ENCODE data around the gene SPEF1. TPM values are rescaled to one million over a fixed set of nuclear protein-coding genes. Genes with fewer than 3 reads are reported as not detected.

Gene SPEF1
- total and polyA plus RNA-seq, 10 of the 15 experiments (the other 5 are each of a cell fraction or from before 2014, with no cell fraction given), result 0.12 TPM; not detected in 9

DNA sequence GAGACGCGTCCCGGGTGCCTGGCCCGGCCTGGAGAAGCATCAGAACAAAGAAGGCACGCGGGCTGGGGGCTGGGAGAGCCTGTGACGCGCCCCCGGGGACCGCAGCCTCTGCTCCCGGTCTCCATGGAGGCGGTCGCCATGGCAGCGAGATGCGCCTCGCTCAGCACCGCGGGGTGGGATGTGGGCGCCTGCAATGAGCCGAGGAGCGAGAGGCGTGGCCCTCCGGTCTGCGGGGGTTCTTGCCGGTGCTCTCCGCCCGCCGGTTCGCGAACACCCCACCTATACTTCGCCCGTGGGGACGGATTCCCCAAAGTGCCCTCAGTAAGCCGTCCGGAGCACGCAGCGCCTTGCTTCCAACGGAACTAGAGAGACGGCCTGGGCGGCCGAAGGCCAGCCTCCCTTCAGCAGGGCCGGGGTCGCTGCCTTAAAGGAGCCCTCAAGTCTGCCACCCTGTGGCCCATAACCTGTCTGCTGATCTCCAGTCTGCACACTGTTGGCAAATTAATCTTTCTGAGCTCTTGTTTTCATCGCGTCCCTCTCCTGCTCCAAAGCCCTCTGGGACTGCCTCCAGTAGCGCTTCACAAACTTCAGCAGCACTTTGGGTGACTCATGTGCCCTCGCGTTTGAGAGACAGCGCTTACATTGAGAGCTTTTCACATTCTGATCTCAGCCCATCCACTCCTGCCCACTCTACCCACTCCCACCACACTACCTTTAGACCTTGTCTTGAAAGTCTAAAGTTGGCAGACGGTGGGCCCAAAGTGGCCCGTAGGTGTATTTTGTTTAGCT, 12.7 kb downstream of the SPEF1 start (continued):
- TF ChIP-seq, protein P1, sequence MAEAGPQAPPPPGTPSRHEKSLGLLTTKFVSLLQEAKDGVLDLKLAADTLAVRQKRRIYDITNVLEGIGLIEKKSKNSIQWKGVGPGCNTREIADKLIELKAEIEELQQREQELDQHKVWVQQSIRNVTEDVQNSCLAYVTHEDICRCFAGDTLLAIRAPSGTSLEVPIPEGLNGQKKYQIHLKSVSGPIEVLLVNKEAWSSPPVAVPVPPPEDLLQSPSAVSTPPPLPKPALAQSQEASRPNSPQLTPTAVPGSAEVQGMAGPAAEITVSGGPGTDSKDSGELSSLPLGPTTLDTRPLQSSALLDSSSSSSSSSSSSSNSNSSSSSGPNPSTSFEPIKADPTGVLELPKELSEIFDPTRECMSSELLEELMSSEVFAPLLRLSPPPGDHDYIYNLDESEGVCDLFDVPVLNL (IDR thresholded peaks at IDR 0.05; ENCODE audit: low read depth, low read length), result no peak
- TF ChIP-seq BMI1 (IDR thresholded peaks at IDR 0.05; ENCODE audit: borderline replicate concordance) (peak; percentile 88), EP300 (IDR thresholded peaks at IDR 0.05; ENCODE audit: borderline replicate concordance in 1 of 2, control insufficient read depth in 1 of 2, low read depth in 2 of 2, low read length in 2 of 2) (no peak), CREM (IDR thresholded peaks at IDR 0.05; ENCODE audit: low read depth) (0 out of 2 replicates have a peak, but pooled peaks have one; percentile 52), NRF1 (conservative IDR thresholded peaks at IDR 0.05; ENCODE audit: low read depth, low read length) (no peak), ZNF217 (IDR thresholded peaks at IDR 0.05) (no peak), RELA (IDR thresholded peaks at IDR 0.05; ENCODE audit: borderline replicate concordance, partially characterized antibody) (peak; percentile 20), POU2F2 (IDR thresholded peaks at IDR 0.05; ENCODE audit: borderline replicate concordance, low read depth, low read length) (0 out of 3 replicates have a peak, but pooled peaks have one; percentile 3), DPF2 (IDR thresholded peaks at IDR 0.05) (no peak; the same call in 1 of the 2 replicates), POLR2A (IDR thresholded peaks at IDR 0.05; ENCODE audit: low read depth, low read length) (no peak; the same call in 1 of the 2 replicates), IRF4 (IDR thresholded peaks at IDR 0.05; ENCODE audit: low read depth, low read length) (no peak), SMC3 (IDR thresholded peaks at IDR 0.05; ENCODE audit: borderline replicate concordance, low read length) (peak; percentile 57; the same call in 1 of the 2 replicates), WRNIP1 (IDR thresholded peaks at IDR 0.05; ENCODE audit: borderline replicate concordance, low read depth, low read length) (0 out of 2 replicates have a peak, but pooled peaks have one; percentile 64), NFXL1 (IDR thresholded peaks at IDR 0.05; ENCODE audit: borderline replicate concordance) (no peak), RAD21 (IDR thresholded peaks at IDR 0.05; ENCODE audit: insufficient read depth, low read depth, low read length) (peak; percentile 36; the same call in 1 of the 2 replicates)
- TF ChIP-seq, protein P2, sequence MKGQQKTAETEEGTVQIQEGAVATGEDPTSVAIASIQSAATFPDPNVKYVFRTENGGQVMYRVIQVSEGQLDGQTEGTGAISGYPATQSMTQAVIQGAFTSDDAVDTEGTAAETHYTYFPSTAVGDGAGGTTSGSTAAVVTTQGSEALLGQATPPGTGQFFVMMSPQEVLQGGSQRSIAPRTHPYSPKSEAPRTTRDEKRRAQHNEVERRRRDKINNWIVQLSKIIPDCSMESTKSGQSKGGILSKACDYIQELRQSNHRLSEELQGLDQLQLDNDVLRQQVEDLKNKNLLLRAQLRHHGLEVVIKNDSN (IDR thresholded peaks at IDR 0.05; ENCODE audit: borderline replicate concordance, extremely low read length, insufficient read depth, low read depth, low read length), result no peak
- TF ChIP-seq, protein P3, sequence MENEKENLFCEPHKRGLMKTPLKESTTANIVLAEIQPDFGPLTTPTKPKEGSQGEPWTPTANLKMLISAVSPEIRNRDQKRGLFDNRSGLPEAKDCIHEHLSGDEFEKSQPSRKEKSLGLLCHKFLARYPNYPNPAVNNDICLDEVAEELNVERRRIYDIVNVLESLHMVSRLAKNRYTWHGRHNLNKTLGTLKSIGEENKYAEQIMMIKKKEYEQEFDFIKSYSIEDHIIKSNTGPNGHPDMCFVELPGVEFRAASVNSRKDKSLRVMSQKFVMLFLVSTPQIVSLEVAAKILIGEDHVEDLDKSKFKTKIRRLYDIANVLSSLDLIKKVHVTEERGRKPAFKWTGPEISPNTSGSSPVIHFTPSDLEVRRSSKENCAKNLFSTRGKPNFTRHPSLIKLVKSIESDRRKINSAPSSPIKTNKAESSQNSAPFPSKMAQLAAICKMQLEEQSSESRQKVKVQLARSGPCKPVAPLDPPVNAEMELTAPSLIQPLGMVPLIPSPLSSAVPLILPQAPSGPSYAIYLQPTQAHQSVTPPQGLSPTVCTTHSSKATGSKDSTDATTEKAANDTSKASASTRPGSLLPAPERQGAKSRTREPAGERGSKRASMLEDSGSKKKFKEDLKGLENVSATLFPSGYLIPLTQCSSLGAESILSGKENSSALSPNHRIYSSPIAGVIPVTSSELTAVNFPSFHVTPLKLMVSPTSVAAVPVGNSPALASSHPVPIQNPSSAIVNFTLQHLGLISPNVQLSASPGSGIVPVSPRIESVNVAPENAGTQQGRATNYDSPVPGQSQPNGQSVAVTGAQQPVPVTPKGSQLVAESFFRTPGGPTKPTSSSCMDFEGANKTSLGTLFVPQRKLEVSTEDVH (IDR thresholded peaks at IDR 0.05; ENCODE audit: low read depth, partially characterized antibody), result no peak
- TF ChIP-seq, protein P4, sequence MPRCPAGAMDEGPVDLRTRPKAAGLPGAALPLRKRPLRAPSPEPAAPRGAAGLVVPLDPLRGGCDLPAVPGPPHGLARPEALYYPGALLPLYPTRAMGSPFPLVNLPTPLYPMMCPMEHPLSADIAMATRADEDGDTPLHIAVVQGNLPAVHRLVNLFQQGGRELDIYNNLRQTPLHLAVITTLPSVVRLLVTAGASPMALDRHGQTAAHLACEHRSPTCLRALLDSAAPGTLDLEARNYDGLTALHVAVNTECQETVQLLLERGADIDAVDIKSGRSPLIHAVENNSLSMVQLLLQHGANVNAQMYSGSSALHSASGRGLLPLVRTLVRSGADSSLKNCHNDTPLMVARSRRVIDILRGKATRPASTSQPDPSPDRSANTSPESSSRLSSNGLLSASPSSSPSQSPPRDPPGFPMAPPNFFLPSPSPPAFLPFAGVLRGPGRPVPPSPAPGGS (IDR thresholded peaks at IDR 0.05; ENCODE audit: borderline replicate concordance, insufficient read depth, low read depth, low read length, poor library complexity, severe bottlenecking), result no peak
- TF ChIP-seq, protein P5, sequence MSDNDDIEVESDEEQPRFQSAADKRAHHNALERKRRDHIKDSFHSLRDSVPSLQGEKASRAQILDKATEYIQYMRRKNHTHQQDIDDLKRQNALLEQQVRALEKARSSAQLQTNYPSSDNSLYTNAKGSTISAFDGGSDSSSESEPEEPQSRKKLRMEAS (IDR thresholded peaks at IDR 0.05; ENCODE audit: low read depth, low read length), result no peak
